Right atrium auricular region (tissue), 2 donors: ENCODE measurements around the gene ACOXL. TPM values are rescaled to one million over a fixed set of nuclear protein-coding genes. Genes with fewer than 3 reads are reported as not detected.

Experiments used
- DNase-seq: peaks from one replicate; pipeline ENCODE4 v3.0.0-alpha.2; 2019; ENCODE audit warnings: low spot score
- H3K27ac ChIP-seq, 2 donors: fragments of 200-600 bp; sonication (generic); 1 replicate in 1 of 2; 2 replicates in 1 of 2; pipeline ENCODE4 v1.5.1; 2016 to 2019
- H3K27me3 ChIP-seq, 2 donors: fragments of 200-600 bp; sonication (generic); one replicate each; pipeline versions ENCODE4 v1.5.1 to v1.6.0; 2017 to 2019
- H3K36me3 ChIP-seq: fragments of 200-600 bp; sonication (generic); one replicate; pipeline ENCODE4 v1.5.1; 2016
- H3K4me1 ChIP-seq, 2 donors: fragments of 200-600 bp; sonication (generic); one replicate each; pipeline versions ENCODE4 v1.5.1 to v1.6.0; 2017 to 2019
- H3K4me3 ChIP-seq, 2 donors: fragments of 200-600 bp; sonication (generic); 1 replicate in 1 of 2; 2 replicates in 1 of 2; pipeline ENCODE4 v1.5.1; 2017 to 2019; ENCODE audit warnings: mild to moderate bottlenecking in 1 of 2, moderate library complexity in 1 of 2
- H3K9me3 ChIP-seq, 2 donors: fragments of 200-600 bp; sonication (generic); one replicate each; pipeline ENCODE4 v1.5.1; 2019
- CTCF ChIP-seq, 2 donors: fragments of 200-600 bp; sonication (generic); IDR thresholded peaks; one replicate each; pipeline ENCODE4 v1.5.1; 2019; ENCODE audit warnings: antibody characterized with exemption in 2 of 2
- total RNA-seq, 2 donors: library from RNA; depleted of rRNA; stranded (reverse); fragments of >200 nt; gene quantifications; one replicate each; pipeline ENCODE4 v1.1.0, GENCODE V29; 2016

Gene ACOXL
- total RNA-seq, 2 donors from 2014 or later = 0.33 to 0.55 TPM

- TF ChIP-seq CTCF (IDR thresholded peaks at IDR 0.05) = no peak
- Histone ChIP-seq H3K27me3 (no peaks in the 10 kb centered on the region), H3K27ac (no peak overlapping the region), H3K4me3 (no peak overlapping the region), H3K36me3 (no peaks in the 10 kb centered on the region), H3K9me3 (no peaks in the 10 kb centered on the region), H3K4me1 (no peaks in the 10 kb centered on the region)
- DNase-seq = no peak
These were observed 292.1 kb downstream of the ACOXL start for GRCh38 chr2:111024496-111024895.

GRCh38 chr2:111025288-111025687, 292.9 kb downstream of the ACOXL start:
- Histone ChIP-seq H3K4me1 (no peaks in the 10 kb centered on the region), H3K27ac (no peak overlapping the region), H3K36me3 (no peaks in the 10 kb centered on the region), H3K9me3 (no peaks in the 10 kb centered on the region), H3K27me3 (no peaks in the 10 kb centered on the region), H3K4me3 (no peak overlapping the region)
- DNase-seq = no peak
- TF ChIP-seq CTCF (IDR thresholded peaks at IDR 0.05) = no peak

DNA sequence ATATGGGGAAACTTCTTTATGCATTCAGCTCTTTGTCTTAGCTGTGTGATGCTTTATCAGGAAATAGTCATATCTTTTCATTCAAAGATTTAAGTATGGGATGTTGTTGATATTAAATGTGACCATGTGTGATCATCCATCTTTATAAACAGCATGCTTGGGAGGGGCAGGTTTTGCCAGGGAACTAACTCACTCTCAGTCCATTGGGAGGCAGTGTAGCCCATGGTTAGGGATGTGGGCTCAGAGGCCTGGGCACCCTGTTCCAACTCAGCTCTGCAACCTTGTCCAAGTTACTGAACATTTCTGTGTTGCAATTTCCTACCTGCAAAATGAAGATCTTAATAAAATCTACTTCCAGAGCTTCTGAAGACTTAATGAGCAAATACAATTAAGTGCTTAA, 296.3 kb downstream of the ACOXL start:
- Histone ChIP-seq H3K4me1 (peaks cover 0 to 22% of the 10 kb centered on the region in 2 donors), H3K9me3 (no peaks in the 10 kb centered on the region), H3K36me3 (no peaks in the 10 kb centered on the region), H3K27me3 (no peaks in the 10 kb centered on the region), H3K4me3 (no peak overlapping the region), H3K27ac (no peak overlapping the region)
- DNase-seq = peak; percentile 18
- no peak for TF ChIP-seq CTCF (IDR thresholded peaks at IDR 0.05)

DNA sequence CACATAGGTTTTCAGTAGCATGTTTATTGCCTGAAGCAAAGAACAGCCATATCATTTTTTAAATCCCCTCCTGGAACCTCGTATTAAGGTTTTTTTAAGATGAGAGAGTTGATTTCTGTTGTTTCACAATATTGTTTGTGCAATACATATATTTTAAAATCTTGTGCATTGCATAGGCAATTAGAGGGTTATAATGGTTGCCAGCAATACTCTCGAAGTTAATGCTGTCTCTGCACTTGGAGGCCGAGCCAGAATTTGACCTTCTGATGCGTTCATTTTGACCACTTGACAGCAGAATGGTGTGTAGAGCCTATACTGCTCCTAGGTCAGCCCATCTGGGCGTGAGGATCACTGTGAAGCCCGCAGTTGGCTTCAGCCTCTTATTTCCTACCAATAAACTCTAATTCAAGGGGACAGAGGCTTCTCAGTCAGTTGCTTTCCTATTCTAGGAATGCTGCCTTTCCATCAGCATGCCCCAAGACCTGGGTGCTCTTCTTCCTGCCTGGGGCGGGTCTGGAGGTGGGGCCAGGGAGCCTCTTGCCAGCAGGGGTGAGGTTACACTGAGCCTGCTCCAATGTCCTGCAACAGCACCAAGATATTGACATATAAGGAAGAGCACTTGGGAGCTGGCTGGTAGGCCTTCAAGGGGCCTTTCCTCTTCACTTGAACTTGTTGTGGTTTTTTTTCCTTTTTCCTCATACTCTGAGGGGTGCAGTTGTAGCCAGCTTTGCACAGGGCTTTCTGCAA, 297.0 kb downstream of the ACOXL start:
- DNase-seq = peak; percentile 9
- Histone ChIP-seq H3K36me3 (no peaks in the 10 kb centered on the region), H3K9me3 (no peaks in the 10 kb centered on the region), H3K4me3 (no peak overlapping the region), H3K27me3 (no peaks in the 10 kb centered on the region), H3K4me1 (peaks cover 0 to 22% of the 10 kb centered on the region in 2 donors), H3K27ac (no peak overlapping the region)
- no peak for TF ChIP-seq CTCF (IDR thresholded peaks at IDR 0.05)

DNA sequence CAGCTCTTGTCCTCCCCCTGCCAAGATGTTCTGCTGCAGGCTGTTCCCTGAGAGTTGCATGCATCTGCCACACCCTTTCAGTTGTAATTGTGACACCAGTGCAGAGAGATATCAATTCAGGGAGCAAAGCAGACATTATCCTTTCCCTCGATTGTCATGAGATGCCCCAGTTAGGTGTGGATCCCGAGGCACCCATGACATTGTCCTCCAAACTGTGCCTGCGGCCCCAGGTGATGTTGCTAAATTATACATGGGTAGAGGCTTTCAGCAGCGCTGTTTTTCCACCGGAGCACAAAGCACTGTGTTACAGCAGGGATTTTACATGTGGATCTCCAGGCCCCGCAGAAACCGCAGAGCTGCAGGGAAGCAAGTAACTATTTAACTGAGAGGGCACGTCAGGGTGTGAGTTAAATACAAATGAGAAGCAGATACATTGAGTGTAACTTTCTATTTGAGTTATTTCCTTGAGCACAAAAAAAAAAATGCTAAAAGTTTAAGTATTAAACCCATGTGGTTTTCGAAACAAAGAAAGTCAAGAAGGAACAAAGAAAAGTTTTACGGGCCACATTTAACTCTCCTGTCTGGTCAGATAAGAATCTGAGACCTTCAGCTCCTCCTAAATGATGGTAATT, 298.0 kb downstream of the ACOXL start:
- H3K27ac ChIP-seq = no peak overlapping the region
- no peak for TF ChIP-seq CTCF (IDR thresholded peaks at IDR 0.05)
- peak; percentile 44 for DNase-seq
- peaks cover 0 to 22% of the 10 kb centered on the region in 2 donors for H3K4me1 ChIP-seq
- no peak overlapping the region for H3K4me3 ChIP-seq
- H3K36me3 ChIP-seq = no peaks in the 10 kb centered on the region
- no peaks in the 10 kb centered on the region for H3K27me3 ChIP-seq
- no peaks in the 10 kb centered on the region for H3K9me3 ChIP-seq
